WERI-Rb-1 (cell line): ENCODE data around the gene SSBP4.

Source experiments
- DNase-seq: peaks from one replicate; pipeline ENCODE4 v3.0.0-alpha.2; 2020
- H3K27ac ChIP-seq: fragments of 250-450 bp; sonication (Bioruptor Pico); 2 replicates; pipeline ENCODE4 v1.5.1; 2020; ENCODE audit warnings: mild to moderate bottlenecking, moderate library complexity
- H3K27me3 ChIP-seq: fragments of 250-450 bp; sonication (Bioruptor Pico); 2 replicates; pipeline ENCODE4 v1.5.1; 2021; ENCODE audit warnings: mild to moderate bottlenecking, low read depth, moderate library complexity; ENCODE audit not compliant: insufficient read depth, severe bottlenecking
- H3K36me3 ChIP-seq: fragments of 250-450 bp; sonication (Bioruptor Pico); 2 replicates; pipeline ENCODE4 v1.5.1; 2020; ENCODE audit warnings: mild to moderate bottlenecking, moderate library complexity
- H3K4me3 ChIP-seq: 2 replicates; pipeline ENCODE4 v1.5.1; 2011; ENCODE audit warnings: low read depth, mild to moderate bottlenecking, control low read depth, low read length
- H3K9me3 ChIP-seq: fragments of 250-450 bp; sonication (Bioruptor Pico); 2 replicates; pipeline ENCODE4 v1.5.1; 2021; ENCODE audit warnings: mild to moderate bottlenecking, moderate library complexity; ENCODE audit not compliant: severe bottlenecking
- CTCF ChIP-seq: IDR thresholded peaks from 2 replicates; pipeline ENCODE4 v1.5.1; 2011; ENCODE audit warnings: low read depth, mild to moderate bottlenecking, control low read depth, inconsistent platforms, low read length

Gene SSBP4

GRCh38 chr19:18469069-18469846 lies 50.1 kb downstream of the SSBP4 start:
- Histone ChIP-seq H3K9me3 (no peaks in the 10 kb centered on the region), H3K27me3 (no peaks in the 10 kb centered on the region), H3K27ac (0 out of 2 replicates have a peak overlapping the region, but pooled peaks have one; percentile 10), H3K36me3 (peaks cover 12% of the 10 kb centered on the region; the same call in 1 of the 2 replicates), H3K4me3 (no peak overlapping the region)
- peak; percentile 94 for TF ChIP-seq CTCF
- DNase-seq: peak; percentile 69

- no peak for TF ChIP-seq CTCF
- H3K36me3 ChIP-seq: 0 out of 2 replicates have a peak, but pooled peaks cover 8% of the 10 kb centered on the region
- H3K27ac ChIP-seq: no peak overlapping the region
- no peaks in the 10 kb centered on the region for H3K9me3 ChIP-seq
- no peaks in the 10 kb centered on the region for H3K27me3 ChIP-seq
- no peak overlapping the region for H3K4me3 ChIP-seq
- no peak for DNase-seq
Measured at GRCh38 chr19:18470787-18471186, 51.6 kb downstream of the SSBP4 start.

- Histone ChIP-seq H3K9me3 (no peaks in the 10 kb centered on the region), H3K27ac (no peak overlapping the region), H3K36me3 (0 out of 2 replicates have a peak, but pooled peaks cover 8% of the 10 kb centered on the region), H3K27me3 (no peaks in the 10 kb centered on the region), H3K4me3 (no peak overlapping the region)
- TF ChIP-seq CTCF: no peak
- no peak for DNase-seq
Measured at GRCh38 chr19:18473003-18473705, 54.0 kb downstream of the SSBP4 start.

- H3K9me3 ChIP-seq: no peaks in the 10 kb centered on the region
- H3K27ac ChIP-seq: no peak overlapping the region
- TF ChIP-seq CTCF: no peak
- H3K27me3 ChIP-seq: no peaks in the 10 kb centered on the region
- H3K4me3 ChIP-seq: no peak overlapping the region
- H3K36me3 ChIP-seq: 0 out of 2 replicates have a peak, but pooled peaks cover 8% of the 10 kb centered on the region
- DNase-seq: no peak
Measured at GRCh38 chr19:18473706-18474087, 54.5 kb downstream of the SSBP4 start.

- no peak overlapping the region for H3K27ac ChIP-seq
- no peak overlapping the region for H3K4me3 ChIP-seq
- no peak for DNase-seq
- TF ChIP-seq CTCF: no peak
- 0 out of 2 replicates have a peak, but pooled peaks cover 6% of the 10 kb centered on the region for H3K36me3 ChIP-seq
- no peaks in the 10 kb centered on the region for H3K9me3 ChIP-seq
- no peaks in the 10 kb centered on the region for H3K27me3 ChIP-seq
Measured at GRCh38 chr19:18474366-18474887, 55.2 kb downstream of the SSBP4 start.
